ENCODE data around the gene KDM1A.

The KDM1A gene

DNA sequence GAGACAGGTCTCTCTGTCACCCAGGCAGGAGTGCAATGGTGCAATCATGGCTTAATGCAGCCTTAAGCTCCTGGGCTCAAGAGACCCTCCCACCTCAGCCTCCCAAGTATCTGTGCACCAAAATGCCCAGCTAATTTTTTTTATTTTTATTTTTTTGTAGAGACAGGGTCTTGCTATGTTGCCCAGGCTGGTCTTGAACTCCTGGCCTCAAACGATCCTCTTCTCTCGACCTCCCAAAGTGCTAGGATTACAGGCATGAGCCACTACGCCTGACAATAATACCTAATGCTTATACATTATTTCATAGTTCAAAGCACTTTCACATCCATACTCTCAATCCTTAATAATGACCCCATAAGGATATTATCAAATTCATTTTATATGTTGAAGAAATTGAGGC, 101.1 kb downstream of the KDM1A start:
- no peak for TF ChIP-seq CTCF (IDR thresholded peaks at IDR 0.05; ENCODE audit: insufficient read depth, missing control alignments)
- no peak for DNase-seq (ENCODE audit: insufficient read length, low spot score)
- no peak for FAIRE-seq

GRCh38 chr1:23122023-23122748, 102.9 kb downstream of the KDM1A start:
- FAIRE-seq (no peak), DNase-seq (ENCODE audit: insufficient read length, low spot score) (no peak)
- no peak for TF ChIP-seq CTCF (IDR thresholded peaks at IDR 0.05; ENCODE audit: insufficient read depth, missing control alignments)

DNA sequence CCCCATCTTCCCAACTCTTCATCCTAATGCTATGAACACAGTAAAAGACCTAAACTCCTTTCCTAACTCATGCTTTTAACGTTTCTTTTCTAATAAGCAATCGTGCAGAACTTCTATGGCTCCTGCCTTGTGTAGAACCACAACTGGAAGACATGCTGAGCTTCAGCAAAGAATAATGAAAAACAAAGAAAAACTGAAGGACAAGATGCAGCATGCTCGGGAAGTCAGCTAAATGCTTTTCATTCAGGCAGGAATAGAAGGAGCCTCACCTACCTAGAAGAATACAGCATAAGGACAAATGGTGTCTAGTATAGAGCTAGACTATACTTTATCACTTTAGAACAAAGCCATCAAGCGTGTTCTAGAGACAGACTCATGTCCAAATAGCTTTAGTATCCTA, 103.5 kb downstream of the KDM1A start:
- FAIRE-seq (no peak), DNase-seq (ENCODE audit: insufficient read length, low spot score) (no peak)
- no peak for TF ChIP-seq CTCF (IDR thresholded peaks at IDR 0.05; ENCODE audit: insufficient read depth, missing control alignments)

DNA sequence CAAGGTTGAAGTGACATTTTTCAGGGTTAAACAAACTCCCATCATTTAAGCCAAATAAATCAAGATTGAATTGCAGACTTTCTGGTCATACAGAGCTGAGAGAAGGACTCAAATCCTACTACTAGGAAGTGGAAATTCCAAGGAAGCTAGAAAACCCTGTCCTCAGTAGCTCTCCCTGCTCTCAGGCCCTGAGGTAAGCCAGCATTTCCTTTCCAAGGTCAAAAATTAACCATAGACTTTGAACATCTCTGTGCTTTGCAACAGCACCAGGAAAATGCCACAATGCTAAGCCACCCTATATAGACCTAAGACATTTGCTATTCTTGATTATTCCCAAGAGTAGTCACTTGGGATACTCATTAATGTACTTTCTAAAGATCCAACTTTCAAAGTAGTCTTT, 104.3 kb downstream of the KDM1A start:
- TF ChIP-seq CTCF (IDR thresholded peaks at IDR 0.05; ENCODE audit: insufficient read depth, missing control alignments), result no peak
- DNase-seq (ENCODE audit: insufficient read length, low spot score) (no peak), FAIRE-seq (no peak)

DNA sequence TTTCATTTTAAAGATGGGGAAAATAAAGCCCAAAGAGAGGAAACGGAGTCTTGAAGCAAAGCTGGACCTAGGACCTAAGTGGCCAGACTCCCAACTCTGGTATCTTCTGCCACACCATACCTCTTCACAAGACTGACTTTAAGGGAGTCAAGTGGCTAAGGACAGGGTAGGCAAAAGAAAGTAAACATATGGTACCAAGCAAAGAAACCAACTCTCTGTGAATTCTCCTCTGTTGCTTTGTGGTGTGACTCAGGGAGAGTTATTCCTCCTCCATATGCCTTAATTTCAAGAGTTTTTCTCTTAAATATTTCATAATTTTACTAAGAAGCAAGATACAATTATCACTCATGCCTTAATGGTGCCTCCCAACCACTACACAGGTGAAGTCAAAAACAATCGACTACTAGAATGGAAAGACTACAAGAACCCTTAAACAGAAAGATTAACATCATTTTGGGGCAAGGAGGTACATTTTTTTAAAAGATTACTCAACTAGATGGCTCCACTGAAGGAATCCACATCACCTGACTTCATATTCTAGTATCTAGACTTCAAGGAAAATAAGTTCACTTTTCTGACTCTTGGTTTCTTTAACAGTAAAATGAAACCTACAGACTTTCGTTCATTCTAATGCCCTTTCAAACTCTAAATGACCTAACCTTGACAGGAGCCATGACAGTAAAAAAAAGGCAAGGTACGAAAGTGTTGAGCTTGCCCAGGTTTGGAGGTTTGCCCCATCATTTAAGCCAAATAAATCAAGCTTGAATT, 105.2 kb downstream of the KDM1A start:
- DNase-seq (ENCODE audit: insufficient read length, low spot score), result no peak
- TF ChIP-seq CTCF (IDR thresholded peaks at IDR 0.05; ENCODE audit: insufficient read depth, missing control alignments), result no peak
- no peak for FAIRE-seq

- DNase-seq (ENCODE audit: insufficient read length, low spot score) (no peak), FAIRE-seq (no peak)
- no peak for TF ChIP-seq CTCF (IDR thresholded peaks at IDR 0.05; ENCODE audit: insufficient read depth, missing control alignments)
Measured at GRCh38 chr1:23125489-23125888, 106.2 kb downstream of the KDM1A start.

- no peak for FAIRE-seq
- TF ChIP-seq CTCF (IDR thresholded peaks at IDR 0.05; ENCODE audit: insufficient read depth, missing control alignments), result no peak
- DNase-seq (ENCODE audit: insufficient read length, low spot score), result no peak
Measured at GRCh38 chr1:23126200-23126599, 106.9 kb downstream of the KDM1A start.

Data from D721Med (cell line).